Spleen (tissue), 11 donors: Measurements from ENCODE around the gene FBXO3. TPM values are rescaled to one million over a fixed set of nuclear protein-coding genes. Genes with fewer than 3 reads are reported as not detected.
"Not testable (repeated sequence)": the region's sequence is repeated elsewhere in the genome, so short reads cannot be mapped to it uniquely, and the experiment has no call there.

Source experiments
- DNase-seq: peaks from one replicate; pipeline ENCODE4 v3.0.0-alpha.2; 2020
- H3K27ac ChIP-seq, 8 donors: fragments of 200-600 bp; sonication (generic) in 7 of 8; 1 replicate in 4 of 8; 2 replicates in 4 of 8; pipeline versions ENCODE4 v1.5.0 to v1.8.0; 2016 to 2021; ENCODE audit warnings: inconsistent platforms in 4 of 8, mild to moderate bottlenecking in 4 of 8, moderate library complexity in 1 of 8
- H3K27me3 ChIP-seq, 7 donors: fragments of 200-600 bp; sonication (generic) in 6 of 7; replicated peaks in 1 of 7; 1 replicate in 4 of 7; 2 replicates in 3 of 7; pipeline versions ENCODE4 v1.5.0 to v1.8.0; 2016 to 2021; ENCODE audit warnings: inconsistent platforms in 3 of 7, mild to moderate bottlenecking in 1 of 7
- H3K36me3 ChIP-seq, 6 donors: fragments of 200-600 bp; sonication (generic) in 5 of 6; 1 replicate in 4 of 6; 2 replicates in 2 of 6; pipeline versions ENCODE4 v1.5.0 to v1.8.0; 2016 to 2021; ENCODE audit warnings: inconsistent platforms in 2 of 6
- H3K4me1 ChIP-seq, 6 donors: fragments of 200-600 bp; sonication (generic) in 5 of 6; 1 replicate in 3 of 6; 2 replicates in 3 of 6; pipeline versions ENCODE4 v1.5.0 to v1.8.0; 2016 to 2021; ENCODE audit warnings: inconsistent platforms in 3 of 6
- H3K4me3 ChIP-seq, 8 donors: fragments of 200-600 bp; sonication (generic) in 7 of 8; 1 replicate in 4 of 8; 2 replicates in 4 of 8; pipeline versions ENCODE4 v1.5.0 to v1.8.0; 2016 to 2021; ENCODE audit warnings: inconsistent platforms in 4 of 8, mild to moderate bottlenecking in 4 of 8, moderate library complexity in 2 of 8
- H3K9me3 ChIP-seq, 8 donors: fragments of 200-600 bp; sonication (generic) in 7 of 8; 1 replicate in 4 of 8; 2 replicates in 4 of 8; pipeline versions ENCODE4 v1.5.0 to v1.8.0; 2016 to 2021; ENCODE audit warnings: inconsistent platforms in 4 of 8
- POLR2A ChIP-seq, 3 donors: fragments of 450-650 bp; IDR thresholded peaks; one replicate each; pipeline ENCODE4 v1.5.1; 2017; ENCODE audit warnings: antibody characterized with exemption in 3 of 3, mild to moderate bottlenecking in 1 of 3
- POLR2AphosphoS5 ChIP-seq, 3 donors: sonication (generic); formaldehyde crosslinking; IDR thresholded peaks; one replicate each; pipeline ENCODE4 v1.5.1; 2017; ENCODE audit warnings: antibody characterized with exemption in 3 of 3
- WGBS, 5 donors: extraction: QIAGEN DNeasy Blood & Tissue Kit in 3 of 5; methylation state at CpG; one replicate each; pipeline versions ENCODE4 v1.1.5 to v1.1.7; 2013 to 2018; 5-methylcytosine and 5-hydroxymethylcytosine counted together
- intact Hi-C: fragments of 100-400 bp; cut with DNase I; formaldehyde crosslinking; loops from one replicate; pipeline ENCODE4 v1.15.0; 2023; ENCODE audit warnings: low total_unique reads
- polyA plus RNA-seq, 3 donors: library from polyadenylated mRNA; stranded (reverse); fragments of 200-250 nt; gene quantifications; one replicate each; pipeline ENCODE4 v1.2.1, GENCODE V29; 2013
- total RNA-seq, 7 donors: library from RNA; depleted of rRNA in 3 of 7; stranded (reverse); fragments of >200 nt in 3 of 7; fragmentation: NEBNext Ultra II Directional in 4 of 7; extraction: Animal tissue kit (Norgen Biotek cat#: 25700) in 4 of 7; gene quantifications; one replicate each; pipeline versions ENCODE4 v1.1.0 to v1.2.1, GENCODE V29; 2016 to 2021
- TF ChIP-seq, protein P1 (sequence below), 11 experiments: fragments of 200-600 bp in 7 of 11; fragments of 450-650 bp in 4 of 11; sonication (generic) in 4 of 11; IDR thresholded peaks in 8 of 11; conservative IDR thresholded peaks in 3 of 11; 1 replicate in 7 of 11; 2 replicates in 4 of 11; pipeline versions ENCODE4 v1.4.0 to v1.8.0; 2016 to 2021; ENCODE audit warnings: antibody characterized with exemption in 11 of 11, inconsistent platforms in 4 of 11, mild to moderate bottlenecking in 1 of 11
- donor health status: healthy with polysubstance abuse.
- donor health status: DM: no; HTN: no; CAD: no; lungs with moderate emphysema.
- donor health status: DM: no; HTN: no; CAD: no.
- donor health status: Bipolar disorder and iron deficiency.
- donor health status: healthy.
- donor health status: DM: no; HTN: no; CAD: no.
- donor health status: DM: yes; HTN: yes; CAD: no.

Gene FBXO3
- total and polyA plus RNA-seq, 10 donors: 15.6 to 58.3 (median 31.2) TPM

DNA sequence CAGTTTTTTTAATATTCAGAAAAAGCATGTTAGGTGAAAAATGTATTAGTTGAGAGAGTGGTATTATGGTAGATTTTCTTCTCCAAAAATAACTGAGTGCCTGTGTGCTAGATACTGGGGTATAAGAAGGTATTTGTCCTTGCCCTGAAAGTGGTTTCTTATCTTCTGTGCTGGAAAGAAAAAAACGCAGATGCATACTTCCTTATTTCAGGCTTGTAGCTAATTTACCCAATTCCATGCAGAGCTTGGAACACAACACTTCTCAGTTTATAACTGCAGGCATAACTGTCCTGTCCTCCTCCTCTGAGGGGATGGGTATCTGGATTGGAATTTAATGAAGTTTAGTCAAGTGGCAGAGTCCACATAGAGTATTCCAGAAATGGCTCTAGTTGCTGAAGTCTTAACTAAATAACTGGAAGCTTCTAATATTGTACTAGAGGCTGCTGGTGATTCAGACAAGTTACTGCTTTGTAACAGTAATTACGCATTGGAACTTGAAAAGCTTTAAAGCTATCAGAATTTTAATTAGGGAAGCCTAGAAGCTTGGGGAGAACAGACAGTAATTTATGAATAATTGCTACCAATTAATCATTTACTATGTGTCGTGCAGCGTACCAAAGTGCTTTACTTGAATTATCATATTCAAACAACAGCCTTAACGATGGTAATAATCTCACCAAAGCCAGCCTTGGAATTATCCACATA, 61.0 kb downstream of the FBXO3 start:
- TF ChIP-seq POLR2AphosphoS5 (IDR thresholded peaks at IDR 0.05): no peak
- TF ChIP-seq, protein P1, sequence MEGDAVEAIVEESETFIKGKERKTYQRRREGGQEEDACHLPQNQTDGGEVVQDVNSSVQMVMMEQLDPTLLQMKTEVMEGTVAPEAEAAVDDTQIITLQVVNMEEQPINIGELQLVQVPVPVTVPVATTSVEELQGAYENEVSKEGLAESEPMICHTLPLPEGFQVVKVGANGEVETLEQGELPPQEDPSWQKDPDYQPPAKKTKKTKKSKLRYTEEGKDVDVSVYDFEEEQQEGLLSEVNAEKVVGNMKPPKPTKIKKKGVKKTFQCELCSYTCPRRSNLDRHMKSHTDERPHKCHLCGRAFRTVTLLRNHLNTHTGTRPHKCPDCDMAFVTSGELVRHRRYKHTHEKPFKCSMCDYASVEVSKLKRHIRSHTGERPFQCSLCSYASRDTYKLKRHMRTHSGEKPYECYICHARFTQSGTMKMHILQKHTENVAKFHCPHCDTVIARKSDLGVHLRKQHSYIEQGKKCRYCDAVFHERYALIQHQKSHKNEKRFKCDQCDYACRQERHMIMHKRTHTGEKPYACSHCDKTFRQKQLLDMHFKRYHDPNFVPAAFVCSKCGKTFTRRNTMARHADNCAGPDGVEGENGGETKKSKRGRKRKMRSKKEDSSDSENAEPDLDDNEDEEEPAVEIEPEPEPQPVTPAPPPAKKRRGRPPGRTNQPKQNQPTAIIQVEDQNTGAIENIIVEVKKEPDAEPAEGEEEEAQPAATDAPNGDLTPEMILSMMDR (IDR thresholded peaks at IDR 0.05 in 8 of 11, conservative IDR thresholded peaks at IDR 0.05 in 3 of 11): no peak
- no peak for TF ChIP-seq POLR2A (IDR thresholded peaks at IDR 0.05)
- no peaks in the 10 kb centered on the region for H3K9me3 ChIP-seq
- H3K4me3 ChIP-seq: no peak overlapping the region
- WGBS, 5 donors: 77 to 83% (median 81%) methylated on average over 5 of the region's 5 CpGs
- peaks cover 0 to 9% (median 0%) of the 10 kb centered on the region in 6 donors for H3K4me1 ChIP-seq
- no peaks in the 10 kb centered on the region for H3K27me3 ChIP-seq
- no peak overlapping the region for H3K27ac ChIP-seq
- intact Hi-C loops: no loop called here
- peaks cover 0 to 100% (median 50%) of the 10 kb centered on the region in 6 donors for H3K36me3 ChIP-seq
- no peak for DNase-seq

DNA sequence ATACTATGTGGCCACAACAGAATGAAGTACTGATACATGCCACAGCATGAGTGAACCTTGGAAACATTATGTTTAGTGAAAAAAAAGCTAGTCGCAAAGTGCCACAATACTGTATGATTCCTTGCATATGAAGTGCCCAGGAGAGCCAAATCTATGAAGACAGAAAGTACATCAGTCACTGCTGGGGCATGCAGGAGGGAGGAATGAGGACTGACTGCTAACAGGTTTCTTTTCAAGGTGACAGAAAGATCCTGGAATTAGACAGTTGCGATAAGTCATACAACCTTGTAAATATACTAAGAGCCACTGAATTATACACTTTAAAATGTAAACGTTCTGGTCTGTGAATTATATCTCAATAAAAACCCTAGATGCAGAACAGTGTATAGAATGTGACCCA, 61.9 kb downstream of the FBXO3 start:
- TF ChIP-seq POLR2AphosphoS5 (IDR thresholded peaks at IDR 0.05): no peak
- no peak for DNase-seq
- peaks cover 0 to 9% (median 0%) of the 10 kb centered on the region in 6 donors for H3K4me1 ChIP-seq
- intact Hi-C loops: no loop called here
- no peak overlapping the region for H3K4me3 ChIP-seq
- no peaks in the 10 kb centered on the region for H3K9me3 ChIP-seq
- H3K27me3 ChIP-seq: no peaks in the 10 kb centered on the region
- no peak overlapping the region for H3K27ac ChIP-seq
- WGBS, 5 donors: 88 to 98% (median 94%) methylated on average over 3 of the region's 3 CpGs
- H3K36me3 ChIP-seq: peaks cover 0 to 100% (median 52%) of the 10 kb centered on the region in 6 donors

DNA sequence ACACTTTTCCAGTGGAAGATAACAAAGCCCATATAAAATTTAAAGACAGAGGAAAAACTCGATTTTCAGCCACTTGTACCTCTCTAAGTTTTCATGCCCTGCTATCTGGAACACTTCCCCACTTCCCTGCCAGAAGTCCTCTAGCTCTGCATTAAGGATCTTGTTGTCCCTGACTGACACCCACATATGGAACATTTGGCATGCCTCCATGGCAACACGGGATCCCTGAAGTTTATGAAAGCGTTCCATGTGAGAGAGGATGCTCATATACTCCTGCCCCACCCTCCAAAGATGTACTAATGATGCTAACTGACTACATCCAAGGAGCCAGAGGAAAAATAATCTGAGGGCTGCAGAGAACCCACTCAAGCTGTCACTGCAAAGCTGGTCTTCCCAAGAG, 64.9 kb downstream of the FBXO3 start:
- Histone ChIP-seq H3K27me3 (no peaks in the 10 kb centered on the region), H3K4me3 (no peak overlapping the region), H3K9me3 (no peaks in the 10 kb centered on the region), H3K4me1 (peaks cover 0 to 32% (median 9%) of the 10 kb centered on the region in 6 donors), H3K27ac (no peak overlapping the region), H3K36me3 (peaks cover 0 to 88% (median 38%) of the 10 kb centered on the region in 6 donors)
- TF ChIP-seq POLR2A (IDR thresholded peaks at IDR 0.05) (no peak), POLR2AphosphoS5 (IDR thresholded peaks at IDR 0.05) (no peak)
- TF ChIP-seq, protein P1 (IDR thresholded peaks at IDR 0.05 in 8 of 11, conservative IDR thresholded peaks at IDR 0.05 in 3 of 11): no peak
- 81 to 95% (median 85%) methylated on average over 3 of the region's 3 CpGs for WGBS, 5 donors
- intact Hi-C loops: no loop called here
- no peak for DNase-seq

DNA sequence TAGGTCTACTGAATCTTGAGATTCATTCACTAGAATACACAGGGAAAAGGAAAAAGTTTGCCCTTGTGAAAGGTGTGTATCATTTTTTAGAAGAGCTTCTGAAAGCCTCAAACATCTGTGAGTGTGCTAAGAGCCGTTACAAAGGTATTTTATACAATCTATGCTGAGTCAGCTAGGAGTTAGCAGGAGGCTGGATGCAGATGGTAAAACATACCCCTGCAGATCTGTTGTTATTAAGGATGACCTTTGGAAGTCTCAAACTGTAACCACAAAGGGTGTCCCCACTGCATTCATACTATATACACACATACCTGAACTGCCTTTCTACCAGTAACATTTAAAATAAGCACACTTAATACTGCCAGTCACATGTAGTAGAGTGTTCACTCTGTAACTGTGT, 65.3 kb downstream of the FBXO3 start:
- intact Hi-C loops: no loop called here

DNA sequence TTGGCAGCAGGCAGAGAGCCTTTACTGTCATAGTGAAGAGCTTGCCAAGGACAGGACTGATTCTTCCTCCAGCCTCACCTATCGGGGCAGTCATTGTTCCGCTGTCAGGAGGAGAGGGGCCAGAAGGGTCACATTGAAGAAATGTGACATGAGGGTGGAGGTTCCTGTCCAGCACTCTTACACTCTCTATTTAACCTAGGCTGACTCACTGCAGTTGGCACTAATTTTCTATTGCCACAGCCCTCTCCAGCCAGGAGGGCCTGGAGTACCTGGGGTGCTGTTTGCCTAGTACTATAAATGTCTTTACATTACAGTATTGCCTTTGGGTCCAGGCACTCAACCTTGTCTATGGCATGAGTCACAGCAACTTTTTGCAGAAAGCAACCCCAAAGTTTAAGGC, 66.5 kb downstream of the FBXO3 start:
- DNase-seq, H3K27ac ChIP-seq, H3K9me3 ChIP-seq, H3K27me3 ChIP-seq, H3K4me3 ChIP-seq, intact Hi-C loops: not testable (repeated sequence)
- WGBS, 5 donors: 100% methylated on average over 1 to 2 of the region's 2 CpGs; no CpG with 5 or more reads in 3 of the 5 donors
- peaks cover 0 to 72% (median 31%) of the 10 kb centered on the region in 6 donors for H3K36me3 ChIP-seq
- peaks cover 0 to 36% (median 9%) of the 10 kb centered on the region in 6 donors for H3K4me1 ChIP-seq

More for the DNA sequence above, 65.3 kb downstream of the FBXO3 start:
- Histone ChIP-seq H3K4me1 (peaks cover 0 to 33% (median 9%) of the 10 kb centered on the region in 6 donors), H3K9me3 (no peaks in the 10 kb centered on the region), H3K27ac (no peak overlapping the region), H3K4me3 (no peak overlapping the region), H3K36me3 (peaks cover 0 to 84% (median 36%) of the 10 kb centered on the region in 6 donors), H3K27me3 (no peaks in the 10 kb centered on the region)
- 89 to 95% (median 92%) methylated on average over 1 of the region's 1 CpG for WGBS, 5 donors
- DNase-seq: no peak
- TF ChIP-seq POLR2A (IDR thresholded peaks at IDR 0.05): no peak
- TF ChIP-seq, protein P1 (IDR thresholded peaks at IDR 0.05 in 8 of 11, conservative IDR thresholded peaks at IDR 0.05 in 3 of 11): no peak
- TF ChIP-seq POLR2AphosphoS5 (IDR thresholded peaks at IDR 0.05): no peak
